HG03060 (cell line): ENCODE measurements around the gene C10orf90.

Experiments used
- ATAC-seq: cut with Tn5 transposase; IDR thresholded peaks from one replicate; pipeline ENCODE4 v1.9.1; 2021; ENCODE audit warnings: low read depth, moderate number of reproducible peaks; ENCODE audit not compliant: unreplicated experiment

Gene C10orf90

GRCh38 chr10:126405239-126405775, 265.2 kb downstream of the C10orf90 start:
- ATAC-seq: no peak

GRCh38 chr10:126402721-126403695, 267.5 kb downstream of the C10orf90 start:
- ATAC-seq: no peak

- no peak for ATAC-seq
Measured at GRCh38 chr10:126400641-126401040, 269.9 kb downstream of the C10orf90 start.

- ATAC-seq: no peak
Measured at GRCh38 chr10:126398924-126399323, 271.6 kb downstream of the C10orf90 start.

GRCh38 chr10:126398383-126398743, 272.1 kb downstream of the C10orf90 start:
- no peak for ATAC-seq

GRCh38 chr10:126397640-126398382, 272.7 kb downstream of the C10orf90 start:
- ATAC-seq: no peak

- no peak for ATAC-seq
Measured at GRCh38 chr10:126397156-126397555, 273.3 kb downstream of the C10orf90 start.

GRCh38 chr10:126394948-126395347, 275.5 kb downstream of the C10orf90 start:
- ATAC-seq: no peak

- ATAC-seq: no peak
Measured at GRCh38 chr10:126393076-126393475, 277.4 kb downstream of the C10orf90 start.

GRCh38 chr10:126392469-126392868, 278.0 kb downstream of the C10orf90 start:
- no peak for ATAC-seq

GRCh38 chr10:126392068-126392467, 278.4 kb downstream of the C10orf90 start:
- ATAC-seq: no peak

GRCh38 chr10:126391192-126391885, 279.2 kb downstream of the C10orf90 start:
- no peak for ATAC-seq

GRCh38 chr10:126390324-126390723, 280.2 kb downstream of the C10orf90 start:
- ATAC-seq: no peak

GRCh38 chr10:126387931-126388911, 282.3 kb downstream of the C10orf90 start, which contains the start of gene ADAM12:
ADAM12 (minus strand) TSS chr10:126388477; CDS start chr10:126388145, 332 bp downstream.
- ATAC-seq: no peak

GRCh38 chr10:126387041-126387921, 283.2 kb downstream of the C10orf90 start:
- no peak for ATAC-seq

GRCh38 chr10:126384269-126384873, 286.1 kb downstream of the C10orf90 start:
- ATAC-seq: no peak

- no peak for ATAC-seq
Measured at GRCh38 chr10:126380352-126381076, 290.0 kb downstream of the C10orf90 start.
